GM12878 (cell line): ENCODE results near the gene ANKRD13A.

Experiments used
- CEBPB ChIP-seq, 2 experiments: fragments of 150-350 bp in 1 of 2; IDR thresholded peaks; 2 replicates each; pipeline ENCODE4 v1.6.1; 2012 to 2014; ENCODE audit warnings: low read depth in 2 of 2, low read length in 2 of 2, borderline replicate concordance in 1 of 2, inconsistent platforms in 1 of 2
- CREB1 ChIP-seq: IDR thresholded peaks from 2 replicates; pipeline ENCODE4 v1.6.1; 2012; ENCODE audit warnings: low read depth, mild to moderate bottlenecking, inconsistent platforms
- DPF2 ChIP-seq: fragments of 450-650 bp; IDR thresholded peaks from 2 replicates; pipeline ENCODE4 v1.6.1; 2017; ENCODE audit warnings: mild to moderate bottlenecking
- POLR2A ChIP-seq: IDR thresholded peaks from 2 replicates; pipeline ENCODE4 v1.6.1; 2011; ENCODE audit warnings: low read depth, mild to moderate bottlenecking, low read length
- POLR2AphosphoS5 ChIP-seq: IDR thresholded peaks from 2 replicates; pipeline ENCODE4 v1.6.1; 2011; ENCODE audit warnings: mild to moderate bottlenecking, low read length, inconsistent platforms
- RELA ChIP-seq: fragments of 450-650 bp; IDR thresholded peaks from 2 replicates; pipeline ENCODE4 v1.8.0; 2014; ENCODE audit warnings: borderline replicate concordance; ENCODE audit not compliant: partially characterized antibody
- YY1 ChIP-seq: IDR thresholded peaks from 2 replicates; pipeline ENCODE4 v1.6.1; 2011; ENCODE audit warnings: low read depth, mild to moderate bottlenecking, low read length
- TF ChIP-seq, protein P1 (sequence below), 3 experiments: IDR thresholded peaks in 2 of 3; conservative IDR thresholded peaks in 1 of 3; 2 replicates each; pipeline ENCODE4 v1.5.1; 2011; ENCODE audit warnings: low read depth in 3 of 3, low read length in 3 of 3, mild to moderate bottlenecking in 3 of 3, control low read depth in 2 of 3, moderate library complexity in 2 of 3, inconsistent platforms in 1 of 3, mixed read lengths in 1 of 3; ENCODE audit not compliant: control insufficient read depth in 2 of 3, insufficient read depth in 1 of 3; ENCODE audit errors: extremely low read depth in 1 of 3
- TF ChIP-seq, protein P2 (sequence below): IDR thresholded peaks from 2 replicates; pipeline ENCODE4 v1.6.1; 2012; ENCODE audit warnings: low read depth, low read length, improper control_type of control experiment

DNA sequence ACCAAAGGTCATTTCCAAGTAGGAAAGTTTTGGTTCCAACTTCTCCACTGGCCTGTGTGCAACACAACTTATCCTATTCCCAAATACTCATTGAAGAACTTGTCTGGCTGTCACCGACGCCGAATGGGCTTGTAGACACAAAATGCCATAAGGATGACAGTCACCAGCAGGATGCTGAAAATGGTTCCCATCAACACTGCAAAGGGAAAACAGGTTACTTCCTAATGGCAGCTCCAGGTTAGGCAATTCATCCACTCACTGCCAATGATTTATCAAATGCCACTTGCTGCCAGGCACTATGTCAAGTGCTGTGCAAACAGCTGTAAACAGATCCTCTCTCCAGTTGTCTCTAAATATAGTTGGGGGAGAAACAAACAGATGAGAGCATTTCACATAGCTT is 43.0 kb downstream of the ANKRD13A start:
- no peak for TF ChIP-seq YY1
- TF ChIP-seq, protein P1, sequence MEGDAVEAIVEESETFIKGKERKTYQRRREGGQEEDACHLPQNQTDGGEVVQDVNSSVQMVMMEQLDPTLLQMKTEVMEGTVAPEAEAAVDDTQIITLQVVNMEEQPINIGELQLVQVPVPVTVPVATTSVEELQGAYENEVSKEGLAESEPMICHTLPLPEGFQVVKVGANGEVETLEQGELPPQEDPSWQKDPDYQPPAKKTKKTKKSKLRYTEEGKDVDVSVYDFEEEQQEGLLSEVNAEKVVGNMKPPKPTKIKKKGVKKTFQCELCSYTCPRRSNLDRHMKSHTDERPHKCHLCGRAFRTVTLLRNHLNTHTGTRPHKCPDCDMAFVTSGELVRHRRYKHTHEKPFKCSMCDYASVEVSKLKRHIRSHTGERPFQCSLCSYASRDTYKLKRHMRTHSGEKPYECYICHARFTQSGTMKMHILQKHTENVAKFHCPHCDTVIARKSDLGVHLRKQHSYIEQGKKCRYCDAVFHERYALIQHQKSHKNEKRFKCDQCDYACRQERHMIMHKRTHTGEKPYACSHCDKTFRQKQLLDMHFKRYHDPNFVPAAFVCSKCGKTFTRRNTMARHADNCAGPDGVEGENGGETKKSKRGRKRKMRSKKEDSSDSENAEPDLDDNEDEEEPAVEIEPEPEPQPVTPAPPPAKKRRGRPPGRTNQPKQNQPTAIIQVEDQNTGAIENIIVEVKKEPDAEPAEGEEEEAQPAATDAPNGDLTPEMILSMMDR (IDR thresholded peaks at IDR 0.05 in 2 of 3, conservative IDR thresholded peaks at IDR 0.05 in 1 of 3; ENCODE audit: control insufficient read depth in 2 of 3, extremely low read depth in 1 of 3, insufficient read depth in 1 of 3, low read depth in 3 of 3, low read length in 3 of 3) = no peak
- no peak for TF ChIP-seq CREB1
- TF ChIP-seq DPF2 = no peak
- TF ChIP-seq, protein P2, sequence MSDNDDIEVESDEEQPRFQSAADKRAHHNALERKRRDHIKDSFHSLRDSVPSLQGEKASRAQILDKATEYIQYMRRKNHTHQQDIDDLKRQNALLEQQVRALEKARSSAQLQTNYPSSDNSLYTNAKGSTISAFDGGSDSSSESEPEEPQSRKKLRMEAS = no peak
- TF ChIP-seq CEBPB (IDR thresholded peaks at IDR 0.05; ENCODE audit: borderline replicate concordance in 1 of 2, low read depth in 2 of 2, low read length in 2 of 2) = no peak
- no peak for TF ChIP-seq POLR2AphosphoS5
- no peak for TF ChIP-seq RELA
- TF ChIP-seq POLR2A = no peak
